ENCODE results near the gene PTBP2. TPM values are rescaled to one million over a fixed set of nuclear protein-coding genes. Genes with fewer than 3 reads are reported as not detected.
A peak's percentile ranks its signal among the peaks of the same experiment; 100 is the strongest.

The PTBP2 gene, protein sequence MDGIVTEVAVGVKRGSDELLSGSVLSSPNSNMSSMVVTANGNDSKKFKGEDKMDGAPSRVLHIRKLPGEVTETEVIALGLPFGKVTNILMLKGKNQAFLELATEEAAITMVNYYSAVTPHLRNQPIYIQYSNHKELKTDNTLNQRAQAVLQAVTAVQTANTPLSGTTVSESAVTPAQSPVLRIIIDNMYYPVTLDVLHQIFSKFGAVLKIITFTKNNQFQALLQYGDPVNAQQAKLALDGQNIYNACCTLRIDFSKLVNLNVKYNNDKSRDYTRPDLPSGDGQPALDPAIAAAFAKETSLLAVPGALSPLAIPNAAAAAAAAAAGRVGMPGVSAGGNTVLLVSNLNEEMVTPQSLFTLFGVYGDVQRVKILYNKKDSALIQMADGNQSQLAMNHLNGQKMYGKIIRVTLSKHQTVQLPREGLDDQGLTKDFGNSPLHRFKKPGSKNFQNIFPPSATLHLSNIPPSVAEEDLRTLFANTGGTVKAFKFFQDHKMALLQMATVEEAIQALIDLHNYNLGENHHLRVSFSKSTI
- total RNA-seq (ENCODE audit: unreplicated experiment) = 112 TPM
- long read RNA-seq, partial matches to known transcripts = 1 of 10 reads
- long read RNA-seq, other reads (novel, unspliced or antisense) = 4 of 10 reads

DNA sequence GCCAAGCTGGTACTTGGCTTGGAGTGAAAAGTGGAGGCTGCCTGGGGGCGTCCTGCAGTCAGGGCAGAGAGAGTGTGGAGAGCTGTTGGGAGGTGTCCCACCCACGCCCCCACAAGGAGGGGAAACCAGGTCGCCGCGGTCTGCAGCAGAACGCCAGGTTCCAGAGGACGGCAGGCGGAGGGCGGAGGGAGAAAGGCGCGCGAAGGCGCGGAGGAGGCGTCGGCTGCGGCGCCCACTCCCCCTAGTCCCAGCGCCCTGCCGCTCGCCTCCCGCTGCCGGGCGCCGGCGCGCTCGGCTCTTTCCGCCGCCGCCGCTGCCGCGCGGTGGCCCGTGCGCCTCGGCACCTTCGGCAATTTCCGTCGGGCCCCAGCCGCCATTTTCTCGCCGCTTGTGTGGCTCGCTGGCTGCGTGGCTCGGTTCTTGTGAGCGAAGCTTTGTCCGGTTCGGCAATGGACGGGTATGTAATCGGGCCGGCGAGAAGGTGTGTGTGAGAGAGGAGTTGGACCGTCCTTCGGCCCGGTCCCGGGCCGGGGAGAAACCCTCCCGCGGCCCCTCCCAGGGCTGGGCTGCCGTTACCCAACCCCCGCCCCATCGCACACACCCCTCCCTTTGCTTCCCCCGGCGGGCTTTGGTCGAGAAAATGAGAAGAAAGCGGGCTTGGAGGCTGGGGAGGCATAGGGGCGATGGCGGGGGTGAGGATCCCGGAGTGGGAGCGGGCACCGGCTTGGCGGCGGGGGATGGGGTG lies at the start of gene PTBP2:
TSS of gene PTBP2 (plus strand) at position 369 of the 745 bp plus-strand sequence. CDS start at position 450, 81 bp downstream.
- Mint-ChIP-seq H3K27me3 (ENCODE audit: unreplicated experiment) (peaks cover 5% of the 10 kb centered on the region), H3K27ac (ENCODE audit: unreplicated experiment) (peak within 1 kb of the TSS; percentile 100), H3K36me3 (ENCODE audit: unreplicated experiment) (peaks cover 5% of the 10 kb centered on the region), H3K4me3 (ENCODE audit: unreplicated experiment) (peak within 1 kb of the TSS; percentile 97), H3K4me1 (ENCODE audit: low read depth, unreplicated experiment) (peaks cover 6% of the 10 kb centered on the region), H3K9me3 (ENCODE audit: unreplicated experiment) (peaks cover 16% of the 10 kb centered on the region)
- TF ChIP-seq, protein P1, sequence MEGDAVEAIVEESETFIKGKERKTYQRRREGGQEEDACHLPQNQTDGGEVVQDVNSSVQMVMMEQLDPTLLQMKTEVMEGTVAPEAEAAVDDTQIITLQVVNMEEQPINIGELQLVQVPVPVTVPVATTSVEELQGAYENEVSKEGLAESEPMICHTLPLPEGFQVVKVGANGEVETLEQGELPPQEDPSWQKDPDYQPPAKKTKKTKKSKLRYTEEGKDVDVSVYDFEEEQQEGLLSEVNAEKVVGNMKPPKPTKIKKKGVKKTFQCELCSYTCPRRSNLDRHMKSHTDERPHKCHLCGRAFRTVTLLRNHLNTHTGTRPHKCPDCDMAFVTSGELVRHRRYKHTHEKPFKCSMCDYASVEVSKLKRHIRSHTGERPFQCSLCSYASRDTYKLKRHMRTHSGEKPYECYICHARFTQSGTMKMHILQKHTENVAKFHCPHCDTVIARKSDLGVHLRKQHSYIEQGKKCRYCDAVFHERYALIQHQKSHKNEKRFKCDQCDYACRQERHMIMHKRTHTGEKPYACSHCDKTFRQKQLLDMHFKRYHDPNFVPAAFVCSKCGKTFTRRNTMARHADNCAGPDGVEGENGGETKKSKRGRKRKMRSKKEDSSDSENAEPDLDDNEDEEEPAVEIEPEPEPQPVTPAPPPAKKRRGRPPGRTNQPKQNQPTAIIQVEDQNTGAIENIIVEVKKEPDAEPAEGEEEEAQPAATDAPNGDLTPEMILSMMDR (IDR thresholded peaks at IDR 0.05; ENCODE audit: partially characterized antibody, unreplicated experiment) = no peak
- DNase-seq = peak; percentile 89

DNA sequence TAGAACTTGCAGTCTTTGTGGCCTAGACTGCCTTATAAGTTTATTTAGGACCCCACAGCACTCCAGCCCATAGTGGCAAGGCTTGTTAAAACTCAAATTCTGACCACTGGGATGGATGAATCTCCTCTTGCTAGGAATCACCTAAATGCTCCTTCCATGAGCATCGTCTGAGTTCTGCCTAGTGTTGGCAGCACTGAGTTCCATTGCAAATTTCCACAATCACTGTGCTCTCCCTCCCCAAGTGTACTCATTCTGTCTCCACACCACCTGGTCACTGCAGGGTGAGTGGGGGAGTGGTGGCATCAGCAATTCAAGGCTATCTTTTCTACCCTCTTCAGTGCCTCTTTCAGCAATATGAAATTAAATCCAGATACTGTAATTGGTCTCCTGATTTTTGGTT lies 46.7 kb upstream of the PTBP2 start:
- Mint-ChIP-seq H3K4me1 (ENCODE audit: low read depth, unreplicated experiment) (no peaks in the 10 kb centered on the region), H3K4me3 (ENCODE audit: unreplicated experiment) (no peak overlapping the region), H3K9me3 (ENCODE audit: unreplicated experiment) (peaks cover 4% of the 10 kb centered on the region), H3K36me3 (ENCODE audit: unreplicated experiment) (peaks cover 11% of the 10 kb centered on the region), H3K27me3 (ENCODE audit: unreplicated experiment) (no peaks in the 10 kb centered on the region), H3K27ac (ENCODE audit: unreplicated experiment) (no peak overlapping the region)
- no peak for DNase-seq
- TF ChIP-seq, protein P1 (IDR thresholded peaks at IDR 0.05; ENCODE audit: partially characterized antibody, unreplicated experiment) = no peak

DNA sequence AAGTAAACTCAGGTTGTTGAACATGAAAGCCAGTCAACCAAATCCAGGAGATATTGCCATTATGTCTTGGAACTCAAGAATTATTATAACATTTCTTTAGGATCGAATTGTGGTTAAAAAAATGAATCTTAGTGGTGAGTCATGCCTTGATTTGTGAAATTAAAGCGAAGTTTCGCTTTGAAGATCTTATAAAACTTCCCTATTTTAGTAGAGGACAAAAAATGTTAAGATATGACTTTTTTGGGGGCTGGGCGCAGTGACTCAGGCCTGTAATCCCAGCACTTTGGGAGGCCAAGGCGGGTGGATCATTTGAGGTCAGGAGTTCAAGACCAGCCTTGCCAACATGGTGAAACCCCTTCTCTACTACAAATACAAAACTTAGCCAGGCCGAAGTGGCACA lies 39.5 kb upstream of the PTBP2 start:
- H3K9me3 Mint-ChIP-seq (ENCODE audit: unreplicated experiment) = no peaks in the 10 kb centered on the region
- DNase-seq = no peak
- H3K4me3 Mint-ChIP-seq (ENCODE audit: unreplicated experiment) = no peak overlapping the region

DNA sequence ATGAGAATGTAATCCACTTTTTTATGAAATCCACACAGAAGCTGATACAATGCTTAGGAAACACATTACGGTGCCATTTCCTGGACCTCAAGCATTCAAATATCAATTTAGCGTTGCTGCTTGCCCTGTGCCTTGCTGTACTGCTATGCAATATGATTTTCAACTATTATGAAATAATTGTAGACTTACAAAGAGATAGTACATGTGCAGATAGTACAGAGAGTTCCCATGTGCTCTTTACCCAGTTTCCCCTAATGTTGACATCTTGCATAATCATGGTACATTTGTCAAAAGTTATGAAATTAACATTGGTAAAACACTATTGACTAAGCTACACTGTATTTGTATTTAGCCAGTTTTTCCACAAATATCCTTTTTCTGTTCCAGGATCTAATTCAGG lies 37.7 kb upstream of the PTBP2 start:
- TF ChIP-seq, protein P1 (IDR thresholded peaks at IDR 0.05; ENCODE audit: partially characterized antibody, unreplicated experiment) = no peak
- Mint-ChIP-seq H3K36me3 (ENCODE audit: unreplicated experiment) (no peaks in the 10 kb centered on the region), H3K4me1 (ENCODE audit: low read depth, unreplicated experiment) (no peaks in the 10 kb centered on the region)

More for the DNA sequence above, 39.5 kb upstream of the PTBP2 start:
- no peaks in the 10 kb centered on the region for H3K36me3 Mint-ChIP-seq (ENCODE audit: unreplicated experiment)
- TF ChIP-seq, protein P1 (IDR thresholded peaks at IDR 0.05; ENCODE audit: partially characterized antibody, unreplicated experiment) = no peak
- no peak overlapping the region for H3K27ac Mint-ChIP-seq (ENCODE audit: unreplicated experiment)
- no peaks in the 10 kb centered on the region for H3K27me3 Mint-ChIP-seq (ENCODE audit: unreplicated experiment)
- no peaks in the 10 kb centered on the region for H3K4me1 Mint-ChIP-seq (ENCODE audit: low read depth, unreplicated experiment)

More for the DNA sequence above, 37.7 kb upstream of the PTBP2 start:
- Mint-ChIP-seq H3K4me3 (ENCODE audit: unreplicated experiment) (no peak overlapping the region), H3K27ac (ENCODE audit: unreplicated experiment) (no peak overlapping the region), H3K27me3 (ENCODE audit: unreplicated experiment) (no peaks in the 10 kb centered on the region), H3K9me3 (ENCODE audit: unreplicated experiment) (no peaks in the 10 kb centered on the region)
- no peak for DNase-seq

All from glutamatergic neuron (in vitro differentiated cells).